HG02970 (cell line): ENCODE data around the gene ZNG1A.
A peak's percentile ranks its signal among the peaks of the same experiment; 100 is the strongest.
"Not testable (repeated sequence)": the region's sequence is repeated elsewhere in the genome, so short reads cannot be mapped to it uniquely, and the experiment has no call there.

ENCODE experiments used
- ATAC-seq: cut with Tn5 transposase; IDR thresholded peaks from one replicate; pipeline ENCODE4 v1.9.1; 2021; ENCODE audit warnings: mild to moderate bottlenecking, moderate library complexity, moderate number of reproducible peaks; ENCODE audit not compliant: unreplicated experiment, low FRiP score

Gene ZNG1A

DNA sequence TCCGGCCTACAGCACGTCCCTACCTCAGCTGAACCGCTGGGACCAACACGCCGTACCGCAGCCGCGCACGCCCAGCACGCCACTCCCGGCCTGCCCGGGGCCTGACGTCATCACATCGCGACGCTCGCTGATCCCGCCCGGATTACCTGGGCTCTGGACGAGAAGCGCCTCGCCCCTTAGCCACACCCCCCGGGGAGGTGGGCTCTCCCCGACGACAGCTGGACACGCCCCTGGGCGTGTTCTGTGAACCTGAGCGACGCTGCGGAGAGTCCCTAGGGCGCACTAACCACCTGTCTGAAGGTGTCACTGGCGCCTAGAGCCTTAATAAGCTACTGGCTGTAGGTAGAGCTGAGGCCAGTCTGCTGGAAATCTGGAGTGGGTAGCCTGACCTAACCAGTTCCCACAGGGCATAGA is at the start of gene ZNG1A:
TSS of gene ZNG1A (minus strand) at position 87 of the 414 bp plus-strand sequence. CDS start 87 bp downstream, outside the sequence.
- ATAC-seq, result not testable (repeated sequence)

DNA sequence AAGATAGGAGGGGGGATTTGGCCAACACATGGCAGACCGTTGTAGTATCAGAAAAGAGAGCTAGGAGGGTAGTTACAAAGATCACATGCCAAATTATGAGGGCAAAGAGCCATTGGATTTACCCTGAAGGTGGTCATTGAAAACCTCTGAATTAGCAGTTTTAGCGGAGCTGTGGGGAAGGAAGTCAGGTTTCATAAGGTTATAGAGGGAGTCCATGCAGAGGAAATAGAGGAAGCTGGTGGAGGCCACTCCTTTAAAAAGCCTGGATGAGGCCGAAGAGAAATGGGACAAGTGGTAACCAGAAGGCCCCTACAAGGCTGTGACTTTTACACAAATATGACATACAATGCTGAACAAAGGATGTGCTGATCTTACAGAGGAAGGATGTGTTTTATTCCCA is 49.0 kb upstream of the ZNG1A start:
- no peak for ATAC-seq

DNA sequence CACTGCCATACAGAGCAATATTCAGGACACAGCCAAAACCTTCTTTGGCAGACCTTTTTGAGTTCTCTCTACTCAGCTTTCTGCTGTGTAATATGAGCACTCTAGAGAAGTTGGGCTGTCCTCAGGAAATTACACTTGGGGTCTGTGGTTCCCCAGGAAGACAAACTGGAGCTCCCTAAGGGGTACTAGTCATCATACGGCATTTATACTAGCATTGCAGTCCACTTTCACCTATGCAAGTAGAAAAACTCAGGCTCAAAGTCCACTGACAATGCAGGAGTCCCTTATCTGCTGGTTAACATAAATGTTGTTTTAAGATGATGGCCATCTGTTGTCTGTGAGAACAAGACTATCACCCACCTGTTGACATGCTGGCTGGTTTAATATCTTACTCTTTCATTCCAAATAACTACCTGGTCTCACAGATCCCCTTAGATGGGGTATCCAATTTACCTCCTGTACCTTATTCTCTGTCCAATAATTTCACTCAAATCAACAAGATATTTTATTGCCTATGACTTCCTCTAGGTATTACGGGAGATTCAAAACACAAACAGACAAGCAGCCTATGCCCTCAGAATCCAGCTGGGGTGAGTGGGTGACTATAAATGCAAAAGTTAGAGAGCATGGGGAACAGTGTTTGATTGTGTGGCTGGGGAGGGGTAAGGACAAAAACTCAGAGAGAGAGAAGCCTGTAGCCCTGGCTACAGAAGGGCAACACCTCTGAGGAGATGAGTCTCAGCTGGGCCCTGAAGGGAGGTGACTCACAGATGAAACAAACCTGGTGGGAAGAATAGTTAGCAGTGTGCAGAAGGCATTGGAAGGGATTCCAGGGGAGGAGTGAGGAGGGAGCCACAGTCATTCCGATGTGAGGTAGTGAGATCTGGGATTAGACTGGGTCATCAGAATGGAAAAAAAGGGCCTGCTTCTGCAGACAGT is 46.0 kb upstream of the ZNG1A start:
- ATAC-seq, result no peak

DNA sequence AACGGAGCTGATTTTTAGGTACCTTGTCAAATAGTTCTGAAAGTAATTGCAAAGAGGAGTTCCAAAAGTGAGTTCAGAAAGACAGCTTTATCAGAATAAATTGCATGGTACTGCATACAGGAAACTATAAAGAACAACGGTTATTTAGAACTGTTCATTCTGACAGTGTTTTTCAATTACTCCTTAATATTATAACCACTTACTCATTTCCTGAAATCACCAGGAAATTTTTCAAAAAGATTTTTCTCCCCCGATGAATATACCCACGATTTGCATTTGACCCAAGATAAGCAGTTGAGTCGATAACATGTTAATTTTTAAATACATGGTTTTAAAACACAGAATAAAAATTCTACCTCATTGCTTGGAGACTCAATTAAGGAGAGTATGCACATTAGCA is 45.2 kb upstream of the ZNG1A start:
- no peak for ATAC-seq

DNA sequence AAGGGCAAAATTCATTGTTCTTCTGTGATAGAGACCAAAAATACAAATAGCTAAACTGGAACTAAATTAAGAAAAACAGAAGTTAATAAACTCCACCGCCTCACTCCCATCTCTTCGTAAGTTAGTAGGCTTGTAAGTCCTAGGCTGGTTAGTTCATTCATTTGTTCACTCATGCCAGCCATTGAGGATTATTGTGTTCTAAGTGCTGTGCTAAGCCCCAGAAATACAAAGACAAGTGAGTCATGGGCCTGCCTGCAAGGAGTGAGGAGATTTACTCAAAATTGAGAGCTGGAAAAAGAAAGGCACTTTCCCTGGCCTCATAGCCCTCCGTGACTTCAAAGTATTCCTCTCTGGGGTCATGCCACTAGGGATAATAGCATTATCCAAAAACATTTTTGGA is 44.3 kb upstream of the ZNG1A start:
- no peak for ATAC-seq

DNA sequence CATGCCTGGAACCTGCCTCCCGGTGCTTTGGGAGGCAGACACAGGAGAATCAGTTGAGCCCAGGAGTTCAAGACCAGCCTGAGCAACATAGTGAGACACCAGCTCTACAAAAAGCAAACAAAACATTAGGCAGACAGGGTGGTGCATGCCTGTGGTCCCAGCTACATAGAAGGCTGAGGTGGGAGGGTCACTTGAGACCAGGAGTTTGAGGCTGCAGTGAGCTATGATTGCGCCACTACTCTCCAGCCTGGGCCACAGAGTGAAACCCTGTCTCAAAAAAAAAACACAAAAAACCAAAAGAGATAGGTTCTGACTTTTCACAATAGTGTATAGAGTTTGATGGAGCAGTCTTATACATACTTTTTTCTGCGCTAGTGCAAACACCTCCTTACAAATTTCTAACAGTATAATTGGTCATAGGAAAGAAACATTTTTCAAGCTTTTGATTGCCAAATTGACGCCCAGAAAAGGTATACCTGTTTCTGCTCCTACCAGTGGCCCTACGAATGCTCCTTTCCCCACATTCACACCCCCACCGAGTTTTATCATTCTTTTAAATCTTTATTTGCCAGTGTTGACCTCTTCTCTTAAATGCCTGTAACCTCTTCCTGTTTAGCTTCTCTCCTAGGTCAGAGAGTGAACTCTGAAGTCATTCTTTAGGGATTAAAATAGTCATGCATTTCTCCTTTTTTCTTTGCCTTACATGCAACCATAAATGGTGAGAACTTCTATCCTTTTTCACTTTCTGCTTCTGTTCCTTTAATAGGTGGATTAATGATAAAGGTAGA is 43.3 kb upstream of the ZNG1A start:
- no peak for ATAC-seq

DNA sequence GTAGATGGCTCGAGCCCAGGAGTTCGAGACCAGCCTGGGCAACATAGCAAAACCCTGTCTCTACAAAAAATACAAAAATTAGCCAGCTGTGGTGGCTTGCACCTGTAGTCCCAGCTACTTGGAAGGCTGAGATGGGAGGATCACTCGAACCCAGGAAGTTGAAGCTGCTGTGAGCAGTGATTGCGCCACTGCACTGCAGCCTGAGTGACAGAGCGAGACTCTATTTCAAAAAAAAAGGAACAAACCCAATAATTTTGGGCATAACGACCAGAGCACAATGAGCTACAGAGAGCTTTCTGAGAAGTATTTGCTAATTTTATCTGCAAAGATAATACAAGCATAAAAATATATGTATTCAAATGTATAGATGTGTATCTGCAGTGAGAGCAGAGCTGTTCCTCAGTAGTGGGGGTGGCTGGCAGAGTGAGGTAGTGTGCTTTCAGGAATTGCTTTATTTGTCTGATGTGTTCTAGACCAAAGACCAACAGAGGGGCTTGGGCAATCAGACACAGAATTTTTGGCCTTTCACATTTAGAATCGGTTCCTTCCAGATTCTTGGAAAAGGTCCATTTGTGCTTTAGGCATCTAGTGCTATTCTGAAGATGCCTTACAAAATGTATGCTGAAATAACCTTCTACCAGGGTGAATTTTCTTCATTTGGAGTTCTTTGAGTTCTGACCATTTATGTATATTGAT is 41.0 kb upstream of the ZNG1A start:
- no peak for ATAC-seq

DNA sequence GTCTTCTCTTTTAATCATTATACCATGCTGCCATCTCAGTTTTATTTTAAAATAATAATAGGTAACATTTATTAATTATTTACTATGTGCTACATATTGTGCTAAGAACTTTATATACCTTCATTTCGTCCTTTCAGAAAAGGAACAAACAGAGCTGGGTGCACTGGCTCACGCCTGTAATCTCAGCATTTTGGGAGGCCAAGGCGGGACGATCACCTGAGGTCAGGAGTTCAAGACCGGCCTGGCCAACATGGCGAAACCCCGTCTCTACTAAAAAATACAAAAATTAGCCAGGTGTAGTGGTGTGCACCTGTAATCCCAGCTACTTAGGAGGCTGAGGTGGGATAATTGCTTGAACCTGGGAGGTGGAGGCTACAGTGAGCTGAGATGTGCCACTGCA is 40.2 kb upstream of the ZNG1A start:
- not testable (repeated sequence) for ATAC-seq

DNA sequence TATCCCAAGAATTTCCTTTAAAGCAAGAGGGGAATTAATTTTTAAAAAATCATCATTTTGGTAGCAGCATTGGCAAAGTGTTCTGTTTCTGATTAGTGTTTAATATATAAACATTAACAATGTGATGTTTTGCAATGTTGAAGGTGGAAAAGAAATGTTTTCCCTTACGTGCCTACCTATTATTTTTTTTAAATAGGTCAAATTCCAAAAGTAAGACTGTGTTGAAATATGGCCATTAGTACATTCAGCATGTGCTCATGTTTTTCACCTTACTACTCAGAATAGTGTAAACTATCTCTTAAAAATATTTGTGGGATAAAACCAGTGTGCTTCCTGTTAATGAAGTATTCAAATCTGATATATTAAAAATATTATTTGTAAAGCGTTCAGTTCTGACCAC is 39.1 kb upstream of the ZNG1A start:
- ATAC-seq, result no peak

DNA sequence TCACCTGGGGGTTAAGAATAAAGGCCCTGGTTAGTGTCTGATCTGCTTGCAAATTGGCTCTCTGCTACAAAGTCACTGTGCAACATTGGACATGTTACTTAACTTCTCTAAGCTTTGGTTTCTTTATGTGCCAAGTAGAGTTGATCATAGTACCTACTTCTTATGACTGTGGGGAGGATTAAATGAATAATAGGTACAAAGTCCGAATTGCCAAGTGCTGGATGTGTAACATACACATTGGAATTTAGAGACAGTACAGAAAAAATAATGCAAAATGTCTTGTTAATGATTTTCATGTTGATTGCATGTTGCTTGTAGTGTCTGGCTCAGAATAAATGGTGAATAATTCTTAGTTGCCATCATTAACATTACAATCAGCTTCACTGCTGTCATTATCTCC is 38.0 kb upstream of the ZNG1A start:
- ATAC-seq, result no peak

DNA sequence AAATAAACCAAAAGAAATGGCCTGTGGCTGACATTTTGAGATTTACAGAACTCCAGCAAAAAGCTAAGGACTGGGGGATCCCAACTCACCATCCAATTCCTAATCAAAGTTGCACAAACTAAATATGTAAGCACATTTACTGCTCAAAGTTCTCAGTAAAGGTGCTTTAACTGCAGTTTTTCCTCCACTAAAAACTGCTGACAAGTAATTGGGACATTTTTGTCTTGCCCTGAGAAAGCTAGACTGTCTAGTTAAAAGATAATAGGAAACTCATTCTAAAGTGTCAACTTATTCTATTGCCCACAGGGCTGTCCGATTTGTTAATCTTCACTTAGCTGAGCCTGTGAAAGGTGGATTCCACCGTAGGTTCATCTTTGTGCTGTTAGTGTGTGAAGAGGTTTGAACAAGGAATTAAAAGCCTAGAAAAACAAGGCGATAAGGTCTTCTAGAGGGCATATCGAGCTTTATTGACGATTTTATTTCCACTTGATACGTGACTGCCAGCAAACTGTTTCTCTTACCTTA is 36.8 kb upstream of the ZNG1A start:
- no peak for ATAC-seq

DNA sequence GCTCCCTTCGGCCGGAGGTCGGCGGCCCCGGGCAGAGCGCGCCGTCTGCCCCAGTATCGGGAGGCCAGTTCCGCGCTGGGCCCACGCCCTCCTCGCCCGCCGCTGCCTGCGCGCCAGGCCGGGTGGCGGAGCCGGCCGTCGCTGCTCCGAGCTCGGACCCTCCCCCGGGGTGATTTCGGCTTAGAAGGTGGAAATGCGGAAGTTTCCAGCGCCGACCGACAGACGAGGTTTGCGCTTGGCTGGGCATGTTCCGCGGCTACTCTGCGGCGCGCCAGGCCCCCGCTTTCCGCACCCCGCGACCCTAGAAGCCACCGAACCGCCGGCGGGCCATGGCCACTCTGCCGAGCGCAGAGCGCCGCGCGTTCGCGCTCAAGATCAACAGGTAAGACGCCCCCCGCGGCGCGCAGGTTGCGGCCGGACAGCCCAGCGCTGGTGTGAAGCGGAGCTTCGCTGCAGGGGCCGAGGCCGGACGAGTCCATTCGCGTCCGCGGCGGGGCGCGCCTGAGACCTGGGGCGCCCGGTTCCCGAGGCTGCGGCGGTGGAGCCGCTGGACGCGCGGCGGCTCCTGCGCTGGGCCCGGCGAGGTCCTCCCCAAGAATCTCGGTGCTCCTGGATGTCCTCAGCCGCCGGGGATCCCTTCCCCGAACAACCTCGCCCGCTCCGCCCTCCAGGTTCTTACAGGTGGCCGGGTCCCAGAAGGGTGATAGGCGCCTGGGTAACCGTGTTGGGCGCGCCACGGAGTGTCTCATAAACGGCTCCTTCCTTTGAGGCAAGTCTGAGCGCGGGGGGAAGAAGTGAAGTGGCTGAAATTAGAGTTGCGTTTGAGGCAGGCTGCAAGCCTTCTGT is 36.0 kb upstream of the ZNG1A start, which contains the start of gene DOCK8:
TSS of gene DOCK8 (plus strand) at position 218 of the 846 bp plus-strand sequence. CDS start at position 330, 112 bp downstream.
- peak; percentile 84 for ATAC-seq

DNA sequence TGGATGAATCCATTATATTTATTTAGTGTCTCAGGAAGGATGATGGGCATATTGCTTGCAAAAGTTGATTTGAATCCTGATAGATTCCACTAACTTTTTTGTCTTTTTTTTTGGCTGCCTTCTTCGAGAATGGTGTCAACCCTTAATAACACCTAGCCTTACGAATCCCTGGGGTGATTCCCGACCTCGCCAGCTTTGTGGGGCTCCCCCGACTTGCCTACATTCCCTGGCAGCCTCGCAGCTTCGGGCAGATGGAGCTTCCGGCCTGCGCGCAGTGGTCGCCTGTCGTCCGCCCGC is 35.4 kb upstream of the ZNG1A start:
- ATAC-seq, result no peak

DNA sequence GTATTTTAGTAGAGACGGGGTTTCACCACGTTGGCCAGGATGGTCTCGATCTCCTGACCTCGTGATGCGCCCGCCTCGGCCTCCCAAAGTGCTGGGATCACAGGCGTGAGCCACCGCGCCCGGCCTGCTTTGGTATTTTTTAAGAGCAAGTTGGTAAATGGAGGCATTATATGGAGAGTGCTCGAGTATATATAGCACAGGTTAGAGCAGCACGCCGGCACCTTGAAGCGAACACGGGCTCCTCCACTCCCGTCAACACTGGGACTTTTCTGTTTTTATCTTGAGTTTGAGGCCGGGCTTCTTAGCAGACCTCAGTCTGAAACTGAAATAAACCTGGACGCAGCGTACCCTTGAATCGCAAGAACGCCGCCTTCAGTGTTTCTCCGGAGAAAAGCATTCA is 35.0 kb upstream of the ZNG1A start:
- not testable (repeated sequence) for ATAC-seq

DNA sequence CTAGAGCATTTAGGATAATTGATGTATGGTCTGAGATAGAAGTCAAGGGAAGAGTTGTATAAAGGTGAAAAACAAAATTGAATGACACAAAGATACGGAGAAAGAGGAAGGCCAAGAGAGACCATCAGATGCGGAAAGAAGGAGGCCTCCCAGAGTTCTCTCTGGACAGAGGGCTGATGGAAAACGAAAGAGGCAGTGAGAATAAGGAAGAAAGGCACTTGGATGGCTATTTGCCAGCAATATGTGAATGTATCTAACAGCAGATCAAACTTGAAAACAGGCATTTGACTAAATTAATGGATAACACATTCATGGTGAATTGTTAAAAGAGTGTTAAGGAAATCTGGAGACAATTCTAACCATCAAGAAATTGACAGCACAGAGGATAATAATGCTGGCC is 33.4 kb upstream of the ZNG1A start:
- ATAC-seq, result no peak

DNA sequence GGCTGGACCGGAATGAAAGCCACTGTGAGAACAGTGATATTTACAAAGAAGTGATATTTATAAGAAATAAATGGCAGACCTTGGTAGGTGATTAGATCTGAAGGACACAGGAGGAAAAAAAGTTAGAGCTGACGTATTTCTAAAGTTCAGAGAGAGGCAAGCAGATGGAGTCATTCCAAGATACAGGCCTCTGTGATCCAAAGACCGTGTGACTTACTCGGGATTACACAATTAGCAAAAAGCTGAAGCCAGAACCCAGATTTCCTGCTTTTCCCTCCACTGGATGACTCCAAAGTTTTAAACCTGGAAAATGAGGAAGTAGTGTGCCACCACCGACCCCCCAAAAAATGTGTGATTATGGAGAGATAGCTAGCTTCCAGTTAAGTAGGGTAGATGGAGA is 32.7 kb upstream of the ZNG1A start:
- no peak for ATAC-seq

DNA sequence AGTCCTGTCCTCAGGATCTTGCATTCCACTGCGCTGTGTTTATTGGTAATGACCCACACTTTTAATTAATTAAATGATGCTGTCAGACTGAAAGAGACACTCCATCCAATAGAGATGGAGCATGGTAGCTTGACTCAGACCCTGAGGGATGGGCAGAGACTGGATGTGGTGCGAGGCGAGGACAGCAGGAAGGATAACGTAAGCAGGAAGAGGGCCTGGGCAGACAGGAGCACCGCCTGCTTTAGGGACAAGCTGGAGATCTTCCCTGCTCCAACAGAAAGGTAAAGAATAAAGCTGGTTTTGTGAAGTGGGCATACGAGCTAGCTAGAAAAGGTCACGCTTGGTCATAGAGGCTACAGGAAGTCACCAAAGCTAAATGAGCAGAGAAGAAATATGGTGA is 32.2 kb upstream of the ZNG1A start:
- no peak for ATAC-seq

DNA sequence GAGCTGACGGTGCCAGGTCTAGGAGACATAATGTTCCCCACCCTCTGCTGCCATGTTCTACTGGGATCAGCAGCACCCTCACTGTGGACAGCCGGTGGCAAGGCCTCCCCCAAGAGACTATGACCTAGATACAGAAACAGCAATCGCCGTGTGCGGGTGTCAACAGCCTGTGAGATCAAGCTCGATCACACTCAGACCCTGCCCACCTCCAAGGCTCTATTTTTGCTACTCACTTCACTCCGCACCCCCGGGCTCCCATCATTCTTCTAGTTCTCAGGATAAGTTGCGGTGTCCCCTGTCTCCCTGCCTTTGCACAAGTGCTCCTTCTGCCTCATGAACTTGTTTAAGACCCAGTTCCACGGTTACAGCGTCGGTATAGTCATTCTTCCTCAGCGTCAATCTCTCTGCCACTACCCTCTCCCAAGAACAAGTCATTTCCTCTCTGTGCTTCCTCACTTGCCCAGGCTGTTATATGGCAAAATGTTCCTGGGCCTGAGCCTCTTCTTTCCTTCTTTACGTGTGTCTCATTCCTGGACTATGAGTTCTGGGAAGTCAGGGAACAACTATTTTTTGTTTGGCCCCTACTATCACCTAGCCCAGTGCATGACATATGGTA is 30.4 kb upstream of the ZNG1A start:
- no peak for ATAC-seq

DNA sequence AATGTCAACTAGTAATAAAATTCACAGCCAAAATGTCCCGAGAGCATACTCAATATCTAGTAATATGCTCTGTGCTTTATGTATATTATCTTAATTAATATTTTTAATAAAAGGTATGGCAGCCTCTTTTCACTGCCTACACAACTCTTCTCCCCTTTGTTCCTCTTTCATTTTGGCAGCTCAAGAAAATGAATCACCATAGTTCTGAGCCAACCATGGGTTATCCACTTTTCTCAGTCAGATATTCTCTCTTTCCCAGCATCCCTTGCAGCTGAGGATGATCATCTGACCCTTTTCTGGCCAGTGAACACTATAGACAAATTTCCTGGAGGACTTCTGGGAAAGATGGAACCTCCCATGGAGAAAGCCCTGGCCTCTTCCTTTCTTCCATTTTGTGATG is 27.6 kb upstream of the ZNG1A start:
- ATAC-seq, result no peak
